ENCODE results near the gene KCNIP1.

GRCh38 chr5:170628028-170628427, 124.2 kb downstream of the KCNIP1 start:
- no peak for TF ChIP-seq CTCF (IDR thresholded peaks at IDR 0.05)
- no peak for TF ChIP-seq POLR2A (IDR thresholded peaks at IDR 0.05)

Measured in body of pancreas (tissue), 4 donors.